Neural cell (in vitro differentiated cells): ENCODE data around the gene POMT1. TPM values are rescaled to one million over a fixed set of nuclear protein-coding genes. Genes with fewer than 3 reads are reported as not detected.

Source experiments
- H2AFZ ChIP-seq: fragments of 200-600, 300-800 bp; sonication (generic), shearing (Covaris generic); 2 replicates; pipeline ENCODE4 v1.6.0; 2014; ENCODE audit warnings: low read depth, mild to moderate bottlenecking, antibody characterized with exemption, low read length, moderate library complexity
- H3F3A ChIP-seq: fragments of 200-600 bp; shearing (Covaris generic); 2 replicates; pipeline ENCODE4 v1.6.1; 2016; ENCODE audit warnings: mild to moderate bottlenecking, moderate library complexity, mixed read lengths, antibody characterized with exemption, low read length; ENCODE audit not compliant: insufficient read depth, poor library complexity, severe bottlenecking
- H3K27ac ChIP-seq: fragments of 200-600, 300-800 bp; sonication (generic), shearing (Covaris generic); 2 replicates; pipeline ENCODE4 v1.5.1; 2014; ENCODE audit warnings: mild to moderate bottlenecking, low read length, moderate library complexity
- H3K27me3 ChIP-seq: fragments of 300-800, 200-600 bp; sonication (generic), shearing (Covaris generic); 2 replicates; pipeline ENCODE4 v1.6.0; 2014; ENCODE audit warnings: mild to moderate bottlenecking, low read depth, low read length, moderate library complexity; ENCODE audit not compliant: insufficient read depth
- H3K36me3 ChIP-seq: fragments of 300-800, 200-600 bp; sonication (generic), shearing (Covaris generic); 2 replicates; pipeline ENCODE4 v1.5.1; 2014; ENCODE audit warnings: mild to moderate bottlenecking, antibody characterized with exemption, low read length, moderate library complexity; ENCODE audit not compliant: insufficient read depth
- H3K4me2 ChIP-seq: fragments of 300-800, 200-600 bp; sonication (generic), shearing (Covaris generic); 2 replicates; pipeline ENCODE4 v1.6.0; 2014; ENCODE audit warnings: mild to moderate bottlenecking, low read length
- H3K4me3 ChIP-seq: fragments of 300-800, 200-600 bp; sonication (generic), shearing (Covaris generic); 2 replicates; pipeline ENCODE4 v1.5.1; 2014; ENCODE audit warnings: mild to moderate bottlenecking, low read length, moderate library complexity
- H3K79me2 ChIP-seq: fragments of 200-600 bp; shearing (Covaris generic); replicated peaks from 2 replicates; pipeline ENCODE4 v1.6.0; 2014; ENCODE audit warnings: mild to moderate bottlenecking, low read length, moderate library complexity; ENCODE audit not compliant: insufficient read depth
- H3K9ac ChIP-seq: fragments of 300-800, 200-600 bp; sonication (generic), shearing (Covaris generic); 2 replicates; pipeline ENCODE4 v1.6.1; 2016; ENCODE audit warnings: mild to moderate bottlenecking, low read length, mixed read lengths
- H3K9me2 ChIP-seq: fragments of 200-600 bp; shearing (Covaris generic); 2 replicates; pipeline ENCODE4 v1.6.1; 2016; ENCODE audit warnings: mild to moderate bottlenecking, low read length, mixed read lengths; ENCODE audit not compliant: insufficient read depth
- H3K9me3 ChIP-seq: fragments of 200-600, 300-800 bp; sonication (generic), shearing (Covaris generic); 2 replicates; pipeline ENCODE4 v1.6.1; 2016; ENCODE audit warnings: mild to moderate bottlenecking, mixed run types, low read length, moderate library complexity, mixed read lengths
- H4K20me1 ChIP-seq: fragments of 200-600 bp; shearing (Covaris generic); 2 replicates; pipeline ENCODE4 v1.6.1; 2016; ENCODE audit warnings: mild to moderate bottlenecking, mixed run types; ENCODE audit not compliant: insufficient read depth
- EP300 ChIP-seq: fragments of 450-650 bp; conservative IDR thresholded peaks from 2 replicates; pipeline ENCODE4 v1.6.1; 2014; ENCODE audit warnings: antibody characterized with exemption, mild to moderate bottlenecking, moderate library complexity; ENCODE audit not compliant: poor library complexity, severe bottlenecking
- EZH2 ChIP-seq: fragments of 200-600, 300-800 bp; shearing (Covaris generic), sonication (generic); IDR thresholded peaks from 2 replicates; pipeline ENCODE4 v1.6.1; 2014; ENCODE audit warnings: antibody characterized with exemption, low read length, borderline replicate concordance, mild to moderate bottlenecking; ENCODE audit not compliant: insufficient read depth, poor library complexity, severe bottlenecking
- MXI1 ChIP-seq: fragments of 450-650 bp; conservative IDR thresholded peaks from 2 replicates; pipeline ENCODE4 v1.6.1; 2014; ENCODE audit warnings: antibody characterized with exemption, mild to moderate bottlenecking; ENCODE audit not compliant: poor library complexity, severe bottlenecking
- POLR2AphosphoS5 ChIP-seq: IDR thresholded peaks from 2 replicates; pipeline ENCODE4 v1.6.1; 2012
- RAD21 ChIP-seq: fragments of 450-650 bp; conservative IDR thresholded peaks from 2 replicates; pipeline ENCODE4 v1.6.1; 2014; ENCODE audit warnings: antibody characterized with exemption, mild to moderate bottlenecking, moderate library complexity
- SMC3 ChIP-seq: fragments of 450-650 bp; conservative IDR thresholded peaks from 2 replicates; pipeline ENCODE4 v1.6.1; 2014; ENCODE audit warnings: antibody characterized with exemption, mild to moderate bottlenecking, moderate library complexity; ENCODE audit not compliant: poor library complexity
- TAF1 ChIP-seq: IDR thresholded peaks from 2 replicates; pipeline ENCODE4 v1.6.1; 2012; ENCODE audit warnings: low read depth
- polyA plus RNA-seq: library from polyadenylated mRNA; depleted of rRNA; stranded (reverse); fragments of >200 nt; gene quantifications from 2 replicates; pipeline ENCODE4 v1.2.3, GENCODE V29; 2014
- TF ChIP-seq, protein P1 (sequence below): fragments of 450-650 bp; IDR thresholded peaks from 2 replicates; pipeline ENCODE4 v1.5.1; 2014; ENCODE audit warnings: antibody characterized with exemption, mild to moderate bottlenecking, moderate library complexity; ENCODE audit not compliant: poor library complexity, severe bottlenecking
- TF ChIP-seq, protein P2 (sequence below): IDR thresholded peaks from 2 replicates; pipeline ENCODE4 v1.6.1; 2012; ENCODE audit warnings: borderline replicate concordance

Gene POMT1
- polyA plus RNA-seq, 1 donor from 2014 or later, result 131 TPM

DNA sequence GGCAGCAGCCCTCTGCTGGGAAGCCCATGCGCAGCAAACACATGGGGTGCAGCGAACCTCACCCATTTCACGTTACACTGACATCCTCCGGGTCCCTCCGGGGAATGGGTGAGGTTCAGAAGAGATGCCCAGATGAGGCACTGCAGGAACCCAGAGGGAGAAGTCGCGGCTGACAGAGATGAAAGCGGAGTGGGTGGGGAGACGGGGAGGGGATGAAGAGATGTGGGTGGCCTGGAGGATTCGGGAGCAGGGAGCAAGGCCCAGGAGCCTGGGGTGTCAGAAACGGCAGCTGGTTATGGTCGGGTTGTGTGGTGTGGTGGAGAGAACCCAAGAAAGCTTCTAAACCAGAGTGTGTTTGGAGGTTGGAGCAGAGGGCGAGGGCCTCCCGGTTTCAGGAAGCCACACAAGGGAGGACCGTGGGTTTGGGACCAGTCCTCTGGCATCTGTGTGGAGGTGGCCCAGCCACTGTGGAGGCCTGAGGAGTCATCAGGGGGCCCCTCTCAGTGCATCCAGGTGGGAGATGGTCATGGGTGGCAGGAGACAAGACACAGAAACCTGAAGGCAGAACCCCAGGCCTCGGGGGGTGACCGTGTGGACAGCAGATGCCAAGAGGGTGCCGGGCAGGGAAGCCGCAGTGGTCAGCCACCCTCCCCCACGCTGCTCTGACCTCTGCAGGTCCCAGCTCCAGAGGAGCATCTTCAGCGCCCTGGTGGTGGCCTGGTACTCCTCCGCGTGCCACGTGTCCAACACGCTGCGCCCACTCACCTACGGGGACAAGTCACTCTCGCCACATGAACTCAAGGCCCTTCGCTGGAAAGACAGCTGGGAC is 19.8 kb downstream of the POMT1 start:
- Histone ChIP-seq H3K36me3 (no peaks in the 10 kb centered on the region), H3K4me2 (no peak overlapping the region), H3K9me3 (no peaks in the 10 kb centered on the region), H2AFZ (no peak overlapping the region), H3K27me3 (no peaks in the 10 kb centered on the region), H3K9ac (no peak overlapping the region), H3K9me2 (no peaks in the 10 kb centered on the region), H3F3A (no peaks in the 10 kb centered on the region), H3K27ac (no peak overlapping the region), H4K20me1 (no peaks in the 10 kb centered on the region), H3K79me2 (no peaks in the 10 kb centered on the region), H3K4me3 (no peak overlapping the region)
- TF ChIP-seq SMC3 (no peak), POLR2AphosphoS5 (no peak), TAF1 (no peak), EZH2 (no peak), MXI1 (no peak), EP300 (no peak), RAD21 (no peak)
- TF ChIP-seq, protein P1, sequence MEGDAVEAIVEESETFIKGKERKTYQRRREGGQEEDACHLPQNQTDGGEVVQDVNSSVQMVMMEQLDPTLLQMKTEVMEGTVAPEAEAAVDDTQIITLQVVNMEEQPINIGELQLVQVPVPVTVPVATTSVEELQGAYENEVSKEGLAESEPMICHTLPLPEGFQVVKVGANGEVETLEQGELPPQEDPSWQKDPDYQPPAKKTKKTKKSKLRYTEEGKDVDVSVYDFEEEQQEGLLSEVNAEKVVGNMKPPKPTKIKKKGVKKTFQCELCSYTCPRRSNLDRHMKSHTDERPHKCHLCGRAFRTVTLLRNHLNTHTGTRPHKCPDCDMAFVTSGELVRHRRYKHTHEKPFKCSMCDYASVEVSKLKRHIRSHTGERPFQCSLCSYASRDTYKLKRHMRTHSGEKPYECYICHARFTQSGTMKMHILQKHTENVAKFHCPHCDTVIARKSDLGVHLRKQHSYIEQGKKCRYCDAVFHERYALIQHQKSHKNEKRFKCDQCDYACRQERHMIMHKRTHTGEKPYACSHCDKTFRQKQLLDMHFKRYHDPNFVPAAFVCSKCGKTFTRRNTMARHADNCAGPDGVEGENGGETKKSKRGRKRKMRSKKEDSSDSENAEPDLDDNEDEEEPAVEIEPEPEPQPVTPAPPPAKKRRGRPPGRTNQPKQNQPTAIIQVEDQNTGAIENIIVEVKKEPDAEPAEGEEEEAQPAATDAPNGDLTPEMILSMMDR, result no peak
- TF ChIP-seq, protein P2, sequence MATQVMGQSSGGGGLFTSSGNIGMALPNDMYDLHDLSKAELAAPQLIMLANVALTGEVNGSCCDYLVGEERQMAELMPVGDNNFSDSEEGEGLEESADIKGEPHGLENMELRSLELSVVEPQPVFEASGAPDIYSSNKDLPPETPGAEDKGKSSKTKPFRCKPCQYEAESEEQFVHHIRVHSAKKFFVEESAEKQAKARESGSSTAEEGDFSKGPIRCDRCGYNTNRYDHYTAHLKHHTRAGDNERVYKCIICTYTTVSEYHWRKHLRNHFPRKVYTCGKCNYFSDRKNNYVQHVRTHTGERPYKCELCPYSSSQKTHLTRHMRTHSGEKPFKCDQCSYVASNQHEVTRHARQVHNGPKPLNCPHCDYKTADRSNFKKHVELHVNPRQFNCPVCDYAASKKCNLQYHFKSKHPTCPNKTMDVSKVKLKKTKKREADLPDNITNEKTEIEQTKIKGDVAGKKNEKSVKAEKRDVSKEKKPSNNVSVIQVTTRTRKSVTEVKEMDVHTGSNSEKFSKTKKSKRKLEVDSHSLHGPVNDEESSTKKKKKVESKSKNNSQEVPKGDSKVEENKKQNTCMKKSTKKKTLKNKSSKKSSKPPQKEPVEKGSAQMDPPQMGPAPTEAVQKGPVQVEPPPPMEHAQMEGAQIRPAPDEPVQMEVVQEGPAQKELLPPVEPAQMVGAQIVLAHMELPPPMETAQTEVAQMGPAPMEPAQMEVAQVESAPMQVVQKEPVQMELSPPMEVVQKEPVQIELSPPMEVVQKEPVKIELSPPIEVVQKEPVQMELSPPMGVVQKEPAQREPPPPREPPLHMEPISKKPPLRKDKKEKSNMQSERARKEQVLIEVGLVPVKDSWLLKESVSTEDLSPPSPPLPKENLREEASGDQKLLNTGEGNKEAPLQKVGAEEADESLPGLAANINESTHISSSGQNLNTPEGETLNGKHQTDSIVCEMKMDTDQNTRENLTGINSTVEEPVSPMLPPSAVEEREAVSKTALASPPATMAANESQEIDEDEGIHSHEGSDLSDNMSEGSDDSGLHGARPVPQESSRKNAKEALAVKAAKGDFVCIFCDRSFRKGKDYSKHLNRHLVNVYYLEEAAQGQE, result no peak

DNA sequence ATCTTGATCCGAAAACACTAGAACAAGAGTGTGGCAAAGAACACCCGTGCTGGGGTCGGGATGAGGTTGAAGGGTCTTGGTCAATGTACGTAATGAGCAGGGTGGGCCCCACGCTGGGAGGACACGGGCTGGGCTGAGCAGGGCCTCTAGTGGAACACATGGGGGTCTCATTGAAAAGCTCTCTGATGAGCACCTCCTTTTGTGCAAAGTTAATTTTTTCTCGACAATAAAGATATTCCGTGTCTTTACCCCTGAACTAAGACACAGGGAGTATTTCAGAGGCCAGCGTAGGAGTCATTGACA is 20.3 kb downstream of the POMT1 start:
- no peaks in the 10 kb centered on the region for H4K20me1 ChIP-seq
- H3K36me3 ChIP-seq, result no peaks in the 10 kb centered on the region
- TF ChIP-seq, protein P2, result no peak
- TF ChIP-seq EP300, result no peak
- no peak for TF ChIP-seq POLR2AphosphoS5
- TF ChIP-seq RAD21, result no peak
- TF ChIP-seq EZH2, result no peak
- TF ChIP-seq, protein P1, result no peak
- TF ChIP-seq SMC3, result no peak
- TF ChIP-seq MXI1, result no peak
- H3K9ac ChIP-seq, result no peak overlapping the region
- H2AFZ ChIP-seq, result no peak overlapping the region
- no peaks in the 10 kb centered on the region for H3K9me2 ChIP-seq
- H3K79me2 ChIP-seq, result no peaks in the 10 kb centered on the region
- no peak overlapping the region for H3K27ac ChIP-seq
- H3K9me3 ChIP-seq, result no peaks in the 10 kb centered on the region
- no peaks in the 10 kb centered on the region for H3K27me3 ChIP-seq
- no peak overlapping the region for H3K4me2 ChIP-seq
- H3K4me3 ChIP-seq, result no peak overlapping the region
- no peaks in the 10 kb centered on the region for H3F3A ChIP-seq
